AG09319 (cell line): ENCODE measurements around the gene SH3PXD2A.
A peak's percentile ranks its signal among the peaks of the same experiment; 100 is the strongest.

Experiments
- DNase-seq: peaks from one replicate; pipeline ENCODE4 v3.0.0-alpha.2; 2010; ENCODE audit warnings: low read depth; ENCODE audit errors: extremely low read depth
- CTCF ChIP-seq: IDR thresholded peaks from 2 replicates; pipeline ENCODE4 v1.5.1; 2011; ENCODE audit warnings: low read depth, mild to moderate bottlenecking, inconsistent platforms, low read length, moderate library complexity

Gene SH3PXD2A

GRCh38 chr10:103598654-103599115 lies 256.7 kb downstream of the SH3PXD2A start:
- no peak for DNase-seq
- TF ChIP-seq CTCF: peak; percentile 69

- no peak for TF ChIP-seq CTCF
- DNase-seq: no peak
These were observed 258.4 kb downstream of the SH3PXD2A start for GRCh38 chr10:103597003-103597402.

DNA sequence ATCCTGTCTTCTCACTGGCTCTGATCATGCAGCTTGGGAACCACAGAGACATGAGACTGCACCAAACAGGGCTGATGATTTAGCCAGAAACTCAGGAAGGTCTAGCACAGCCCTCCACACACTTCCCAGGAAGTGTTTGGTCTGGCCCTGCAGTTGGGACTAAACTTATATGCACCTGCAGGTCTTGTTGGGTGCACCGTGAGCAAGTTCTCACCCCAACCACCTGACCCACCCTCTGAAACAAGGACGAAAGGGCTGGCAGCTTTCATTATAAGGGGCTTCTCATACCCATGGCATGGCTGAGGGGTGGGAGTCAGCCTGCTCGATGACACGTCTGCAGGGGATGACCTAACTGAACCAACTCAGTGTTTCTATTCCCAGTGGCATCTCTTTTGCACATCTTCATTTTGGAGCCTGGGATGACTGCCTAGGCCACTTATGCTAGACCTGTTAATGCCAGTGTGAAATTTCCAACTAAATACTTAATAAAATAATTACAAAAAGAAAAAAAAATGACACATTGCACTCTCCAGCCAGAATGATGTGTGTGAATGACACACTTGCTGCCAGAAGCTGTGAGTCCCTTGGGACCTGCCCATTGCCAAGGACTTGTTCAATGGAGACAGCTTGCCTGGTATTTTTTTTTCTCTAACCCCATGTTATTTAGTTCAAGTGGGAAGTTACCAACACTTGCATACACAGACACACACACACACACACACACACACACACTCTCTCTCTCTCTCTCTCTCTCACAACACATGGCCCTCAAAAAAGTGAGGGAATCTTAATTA lies 259.2 kb downstream of the SH3PXD2A start:
- no peak for DNase-seq
- no peak for TF ChIP-seq CTCF

- no peak for TF ChIP-seq CTCF
- no peak for DNase-seq
These were observed 262.3 kb downstream of the SH3PXD2A start for GRCh38 chr10:103593022-103593570.

GRCh38 chr10:103592186-103593021 lies 263.0 kb downstream of the SH3PXD2A start:
- DNase-seq: no peak

GRCh38 chr10:103590744-103591291 lies 264.6 kb downstream of the SH3PXD2A start:
- DNase-seq: no peak
- TF ChIP-seq CTCF: no peak

More at GRCh38 chr10:103592186-103593021, 263.0 kb downstream of the SH3PXD2A start:
- TF ChIP-seq CTCF: peak; percentile 66

- no peak for DNase-seq
- no peak for TF ChIP-seq CTCF
These were observed 265.3 kb downstream of the SH3PXD2A start for GRCh38 chr10:103590060-103590459.
